Measurements from ENCODE around the gene FRRS1L. TPM values are rescaled to one million over a fixed set of nuclear protein-coding genes. Genes with fewer than 3 reads are reported as not detected.

The FRRS1L gene
- total RNA-seq, 1 donor from 2014 or later: 12.8 TPM

DNA sequence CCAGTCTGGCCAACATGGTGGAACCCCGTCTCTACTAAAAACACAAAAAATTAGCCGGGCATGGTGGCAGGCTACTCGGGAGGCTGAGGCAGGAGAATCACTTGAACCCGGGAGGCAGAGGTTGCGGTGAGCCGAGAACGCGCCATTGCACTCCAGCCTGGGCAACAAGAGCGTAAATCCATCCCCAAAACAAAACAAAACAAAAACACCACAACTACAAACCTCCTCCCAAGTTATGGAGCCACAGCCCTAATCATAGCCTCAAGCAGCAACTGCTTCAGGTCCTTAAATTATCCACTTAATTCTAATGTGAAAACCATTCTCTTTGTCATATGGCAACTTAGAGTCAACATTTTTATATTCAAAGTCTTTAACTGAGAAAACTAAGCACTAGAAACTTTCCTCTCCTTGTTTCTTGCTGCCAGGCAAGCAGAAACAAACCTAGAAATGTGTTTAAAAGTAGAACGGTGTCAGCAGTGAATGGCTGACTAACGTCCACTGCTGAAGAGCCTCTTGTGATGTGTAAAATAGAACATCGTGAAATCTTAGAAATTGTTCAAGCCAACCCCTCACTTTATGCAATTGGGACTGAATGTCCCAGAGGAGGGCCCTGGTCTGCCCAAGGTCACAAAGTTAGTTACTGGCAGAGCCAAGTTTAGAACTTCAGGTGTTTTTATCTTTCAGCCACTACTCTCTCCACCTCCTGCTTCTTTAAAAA lies 53.0 kb downstream of the FRRS1L start:
- no peak for ATAC-seq
- intact Hi-C loops (cut with DNase I): no loop called here
- DNase-seq (ENCODE audit: low spot score): no peak

DNA sequence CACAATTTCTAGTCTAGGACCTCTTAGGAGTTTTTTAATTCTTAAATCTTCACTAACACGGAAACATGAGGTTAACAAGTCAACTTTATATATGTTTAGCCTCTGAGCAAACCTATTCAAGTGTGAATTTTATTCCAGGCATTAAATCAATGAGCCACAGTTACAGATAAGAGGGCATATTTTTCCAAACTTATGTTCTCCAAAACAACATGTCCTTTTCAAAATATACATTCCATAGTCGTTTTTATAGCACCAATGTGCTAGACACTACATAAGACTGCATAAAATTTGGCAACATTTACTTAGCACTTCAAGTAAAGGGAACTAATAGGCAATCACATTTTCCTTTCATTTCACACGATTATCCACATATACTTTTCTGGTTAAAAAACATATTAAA lies 53.8 kb downstream of the FRRS1L start:
- intact Hi-C loops (cut with DNase I): no loop called here
- DNase-seq (ENCODE audit: low spot score) (no peak), ATAC-seq (no peak)

DNA sequence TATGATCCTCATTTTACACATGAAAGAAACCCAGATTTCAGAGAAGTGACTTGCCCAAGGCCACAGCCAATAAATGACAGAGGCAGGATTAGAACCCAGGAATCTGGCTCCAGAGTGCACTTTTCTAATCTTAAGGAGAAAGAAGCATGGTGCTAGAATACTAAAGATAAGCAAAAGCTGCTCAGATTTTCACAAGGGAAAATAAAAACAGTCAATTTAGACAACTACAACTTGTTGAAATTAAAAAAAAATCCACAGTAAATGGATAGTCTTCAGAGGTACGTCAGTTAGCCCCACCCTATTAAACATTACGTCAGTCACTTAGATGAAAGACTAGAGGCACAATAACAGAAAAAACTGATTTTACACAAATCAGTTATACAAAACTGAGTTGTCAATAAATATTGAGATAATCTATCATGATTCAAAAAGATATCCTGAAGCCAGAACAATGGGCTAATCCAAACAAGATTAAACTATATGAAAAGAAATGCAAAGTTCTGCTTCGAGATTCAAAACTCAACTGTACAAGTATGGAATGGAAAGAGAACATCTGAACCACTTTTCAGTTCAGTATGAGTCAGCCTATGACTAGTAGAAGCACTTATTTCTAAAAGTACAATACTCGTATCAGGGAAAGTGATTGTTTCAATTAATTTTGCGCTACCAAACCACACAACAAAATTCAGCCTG lies 56.6 kb downstream of the FRRS1L start:
- intact Hi-C loops (cut with DNase I): no loop called here
- DNase-seq (ENCODE audit: low spot score) (no peak), ATAC-seq (peak; percentile 80)

DNA sequence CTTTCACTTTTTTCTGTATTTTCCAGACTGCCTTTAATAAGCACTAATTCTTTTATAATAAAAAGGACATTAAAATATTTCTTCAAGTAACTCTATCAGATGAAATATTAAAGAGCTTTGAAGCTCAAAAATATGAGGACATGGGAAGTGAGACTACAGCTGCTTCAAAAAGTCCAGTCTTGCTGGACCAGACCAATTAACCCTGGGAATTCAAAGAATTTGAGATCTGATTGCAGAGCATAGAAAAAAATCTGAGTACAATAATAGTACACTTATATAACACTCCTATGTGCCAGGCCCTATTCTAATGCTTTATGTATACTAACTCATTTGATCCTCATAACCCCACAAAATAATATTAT lies 57.1 kb downstream of the FRRS1L start:
- intact Hi-C loops (cut with DNase I): no loop called here
- ATAC-seq: no peak
- no peak for DNase-seq (ENCODE audit: low spot score)

DNA sequence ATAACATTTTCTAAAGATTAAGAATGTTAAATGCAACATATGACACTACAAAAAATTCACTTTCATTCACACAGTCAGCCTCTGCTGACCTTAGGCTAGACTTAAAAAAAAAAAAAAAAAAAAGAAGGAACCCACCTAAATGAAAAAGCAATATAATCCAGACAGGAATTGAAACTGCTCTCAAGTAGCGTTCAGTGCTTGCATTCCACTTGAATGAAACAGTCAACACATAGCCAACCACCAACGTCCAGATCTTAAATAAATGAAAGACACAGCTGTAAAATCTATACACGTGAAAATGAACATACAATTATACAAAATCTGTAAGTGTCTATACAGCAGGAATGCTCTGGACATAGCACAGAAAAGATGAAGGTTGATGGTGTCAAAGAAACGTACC lies 58.7 kb downstream of the FRRS1L start:
- ATAC-seq (no peak), DNase-seq (ENCODE audit: low spot score) (no peak)
- intact Hi-C loops (cut with DNase I): no loop called here

DNA sequence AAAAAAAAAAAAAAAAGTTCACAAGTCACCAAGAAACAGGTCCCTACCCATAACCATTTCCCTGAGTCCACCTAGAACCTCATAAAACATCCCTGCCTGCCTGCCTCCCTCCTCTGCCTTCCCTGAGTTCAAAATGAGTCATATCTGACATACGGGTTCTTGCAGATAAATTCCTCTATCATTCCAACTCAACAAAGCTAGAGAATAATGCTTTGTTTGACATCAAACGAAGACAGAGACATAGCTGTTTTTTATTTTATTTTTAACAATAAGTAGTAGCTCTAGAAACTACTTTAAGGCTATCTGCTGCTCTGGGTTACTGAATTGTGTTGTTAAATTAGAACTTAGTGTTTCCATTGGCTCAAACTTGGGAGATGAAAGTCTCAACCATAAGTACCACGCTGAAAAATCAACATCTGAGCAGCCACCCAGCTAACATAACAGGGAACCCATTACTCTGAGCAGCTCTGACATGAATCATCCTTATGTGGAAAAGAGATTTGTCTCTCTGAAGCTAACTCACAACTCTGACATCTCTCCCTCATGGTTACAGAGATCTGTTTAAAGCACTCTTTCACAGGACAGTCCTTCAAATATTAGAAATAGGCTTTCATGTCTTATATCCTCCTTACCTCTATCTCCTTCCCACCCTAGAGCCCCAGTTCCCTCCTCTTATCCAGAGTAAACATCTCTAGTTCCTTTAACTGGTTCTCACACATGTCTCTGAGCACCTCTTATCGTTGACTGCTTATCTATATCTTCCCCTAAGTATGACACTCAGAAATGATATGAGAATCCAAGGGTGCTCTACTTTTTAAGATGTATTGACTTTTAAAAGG lies 59.4 kb downstream of the FRRS1L start:
- intact Hi-C loops (cut with DNase I): no loop called here
- no peak for ATAC-seq
- no peak for DNase-seq (ENCODE audit: low spot score)

DNA sequence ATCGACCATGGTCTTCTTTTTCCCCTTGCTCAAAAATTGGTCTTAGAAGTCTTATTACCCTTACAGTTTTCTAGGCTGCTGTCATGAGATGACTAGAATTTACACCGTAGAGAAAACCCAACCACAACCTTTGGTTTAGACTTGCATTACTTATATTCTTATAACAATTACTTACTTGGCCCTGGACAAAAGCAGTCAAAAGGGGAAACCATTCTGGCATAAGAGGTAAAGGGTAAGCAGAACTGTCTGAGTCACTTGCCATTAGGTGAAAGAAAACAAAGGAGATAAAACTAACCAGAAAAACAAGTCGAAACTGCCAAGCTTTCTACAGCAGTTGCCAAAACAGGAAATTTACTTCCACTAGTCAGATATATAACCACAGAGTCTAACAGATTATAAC lies 65.2 kb downstream of the FRRS1L start:
- no peak for DNase-seq (ENCODE audit: low spot score)
- no peak for ATAC-seq
- intact Hi-C loops (cut with DNase I): no loop called here

DNA sequence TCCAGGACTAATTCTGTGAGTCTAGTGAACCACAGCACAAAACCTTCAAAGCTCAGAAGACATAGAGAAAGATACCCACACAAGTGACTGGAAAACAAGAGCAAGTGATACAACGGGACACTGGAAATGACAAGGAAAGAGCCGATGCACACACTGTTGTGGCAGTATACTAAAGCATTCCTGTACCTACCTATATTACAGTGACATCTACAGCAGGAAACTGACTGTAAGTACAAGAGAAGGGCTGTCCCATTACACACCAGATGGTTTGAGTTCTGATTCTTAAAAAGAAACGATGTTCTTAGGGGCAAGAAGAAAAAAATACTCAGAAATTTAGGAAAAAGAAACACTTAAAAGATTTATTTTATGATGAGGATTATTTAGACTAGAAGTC lies 65.8 kb downstream of the FRRS1L start:
- ATAC-seq (no peak), DNase-seq (ENCODE audit: low spot score) (no peak)
- intact Hi-C loops (cut with DNase I): no loop called here

DNA sequence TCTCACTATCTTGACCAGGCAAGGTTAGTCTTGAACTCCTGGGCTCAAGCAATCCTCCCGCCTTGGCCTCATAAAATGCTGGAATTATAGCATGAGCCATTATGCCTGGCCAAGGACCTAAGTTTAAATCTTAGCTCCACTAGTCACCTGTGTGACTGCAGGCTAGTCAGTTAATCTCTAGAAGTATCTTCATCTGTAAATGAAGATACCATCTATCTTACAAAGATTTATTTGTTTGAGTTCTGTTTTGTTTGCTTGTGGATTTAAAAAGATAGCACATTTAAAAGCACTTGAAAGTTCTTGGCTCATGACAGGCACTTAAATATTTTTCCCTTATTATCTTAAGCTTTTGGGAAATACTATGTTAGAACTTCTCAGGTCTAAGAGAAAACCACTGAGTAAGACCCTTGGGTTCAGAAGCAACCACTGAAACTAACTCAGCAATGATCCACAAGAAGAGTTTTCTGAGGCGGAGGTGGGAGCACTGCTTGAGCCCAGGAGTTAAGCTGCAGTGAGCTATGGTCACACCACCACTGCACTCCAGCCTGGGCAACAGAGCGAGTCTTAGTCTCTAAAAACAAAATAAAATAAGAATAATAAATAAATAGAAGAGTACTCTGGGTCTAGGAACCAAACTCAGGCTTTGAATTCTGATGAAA lies 66.4 kb downstream of the FRRS1L start:
- no peak for ATAC-seq
- DNase-seq (ENCODE audit: low spot score): no peak
- intact Hi-C loops (cut with DNase I): no loop called here

DNA sequence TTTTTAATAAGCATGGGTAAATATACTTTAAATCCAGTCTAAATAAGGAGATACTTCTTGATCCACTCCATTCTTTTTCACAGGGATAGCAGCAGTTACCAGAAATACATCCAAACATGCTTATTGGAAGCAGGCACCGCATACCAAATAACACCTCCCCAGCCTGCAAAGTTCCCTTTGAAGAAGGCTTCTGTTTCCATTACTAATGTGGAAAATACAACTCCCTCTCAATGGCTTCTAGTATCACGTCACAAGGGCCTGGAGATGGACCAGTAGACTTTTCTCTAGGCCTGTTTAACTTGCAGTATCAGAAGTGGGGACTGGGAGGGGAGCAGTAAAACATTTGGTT lies 68.1 kb downstream of the FRRS1L start:
- DNase-seq (ENCODE audit: low spot score) (no peak), ATAC-seq (peak; percentile 65)
- intact Hi-C loops (cut with DNase I): no loop called here

DNA sequence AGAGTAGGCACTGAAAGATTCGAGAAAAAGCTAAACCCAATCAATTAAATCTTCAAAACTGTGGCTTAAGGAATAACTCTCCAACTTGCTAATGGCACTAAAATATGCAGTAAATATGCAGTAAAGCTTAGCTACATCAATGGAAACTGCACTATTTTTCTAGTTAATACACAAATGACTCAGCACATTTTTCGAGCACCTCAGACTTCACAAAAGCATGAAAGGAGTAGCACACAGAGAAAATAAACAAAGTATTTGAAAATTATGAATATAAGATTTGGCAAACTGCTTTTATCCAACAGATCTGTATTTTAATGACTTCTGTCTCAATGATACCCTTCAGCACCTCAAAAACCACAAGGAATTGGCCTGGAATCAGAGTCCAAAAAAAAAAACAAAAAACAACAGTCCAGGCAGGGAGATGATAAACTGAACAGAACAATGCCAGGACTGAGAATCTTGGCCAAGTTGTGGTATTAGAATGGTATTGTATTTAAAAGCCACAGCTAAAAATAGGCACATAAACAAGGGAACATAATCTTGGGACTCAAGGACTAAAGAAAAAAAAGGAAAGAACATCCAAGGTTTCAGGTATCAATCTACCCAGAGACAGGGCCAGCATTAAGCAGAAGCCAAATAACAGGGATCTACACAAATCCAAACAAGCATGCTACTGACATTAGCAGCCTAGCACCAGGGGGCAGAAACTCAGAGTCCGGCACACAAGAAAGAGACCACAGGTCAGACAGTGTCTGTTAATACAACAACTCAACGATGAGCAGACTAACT lies 68.7 kb downstream of the FRRS1L start:
- intact Hi-C loops (cut with DNase I): no loop called here
- ATAC-seq (peak; percentile 82), DNase-seq (ENCODE audit: low spot score) (no peak)

DNA sequence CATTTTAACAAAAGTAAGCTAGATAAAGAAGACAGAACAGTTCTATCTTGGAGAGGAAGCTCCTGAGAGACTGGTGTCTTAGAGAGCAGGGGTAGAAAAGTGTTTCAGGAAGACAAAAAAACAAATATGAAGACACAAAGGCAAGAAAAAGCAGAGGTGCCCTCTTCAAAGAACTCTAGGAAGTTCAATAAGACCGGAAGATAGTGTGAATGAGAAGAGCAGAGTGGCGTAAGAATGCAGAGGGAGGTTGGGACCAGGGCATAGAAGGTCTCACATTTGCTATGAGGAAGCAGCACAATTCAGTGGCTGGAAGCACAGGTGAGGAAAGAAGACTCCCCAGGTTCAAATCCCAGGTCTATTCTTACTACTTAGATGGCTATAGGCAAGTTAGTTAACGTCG lies 69.9 kb downstream of the FRRS1L start:
- DNase-seq (ENCODE audit: low spot score) (no peak), ATAC-seq (no peak)
- intact Hi-C loops (cut with DNase I): no loop called here

DNA sequence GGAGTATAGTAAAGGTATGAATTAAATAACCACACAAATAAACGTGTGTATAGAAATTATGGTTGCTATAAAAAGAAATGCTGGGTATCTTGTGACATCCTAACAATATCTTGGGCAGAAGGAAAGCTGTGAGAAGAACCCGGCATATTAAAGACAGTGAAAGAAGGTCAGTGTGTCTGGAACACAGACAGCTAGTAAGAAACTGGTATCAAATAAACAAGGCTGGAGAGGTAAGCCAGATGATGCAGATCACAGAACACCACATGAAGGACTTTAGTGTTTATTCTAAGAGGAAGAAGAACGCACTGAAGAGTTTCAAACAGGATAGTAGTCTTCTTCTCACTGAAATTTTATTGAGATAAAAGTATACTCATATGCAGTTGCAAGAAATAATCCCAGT lies 71.7 kb downstream of the FRRS1L start:
- intact Hi-C loops (cut with DNase I): no loop called here
- no peak for DNase-seq (ENCODE audit: low spot score)
- no peak for ATAC-seq

DNA sequence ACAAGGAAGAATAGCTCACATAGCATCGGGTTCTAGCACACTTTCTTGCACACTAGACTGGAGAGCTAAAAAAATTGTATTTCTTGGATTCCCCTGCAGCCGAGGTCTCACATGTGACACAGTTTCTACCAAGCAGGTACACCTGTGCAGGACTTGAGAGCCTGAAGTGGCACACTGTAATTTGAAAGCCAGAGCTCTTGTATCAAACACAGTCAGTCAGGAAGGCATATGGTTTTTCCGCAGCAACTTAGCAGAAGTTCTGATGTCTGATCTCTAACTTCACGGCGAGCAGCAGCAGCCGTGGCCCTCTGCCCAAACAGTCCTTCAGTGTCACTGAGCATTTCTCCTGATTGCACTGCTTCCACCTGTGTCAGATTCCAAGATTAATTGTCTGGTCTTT lies 72.8 kb downstream of the FRRS1L start:
- ATAC-seq (no peak), DNase-seq (ENCODE audit: low spot score) (no peak)
- intact Hi-C loops (cut with DNase I): no loop called here

DNA sequence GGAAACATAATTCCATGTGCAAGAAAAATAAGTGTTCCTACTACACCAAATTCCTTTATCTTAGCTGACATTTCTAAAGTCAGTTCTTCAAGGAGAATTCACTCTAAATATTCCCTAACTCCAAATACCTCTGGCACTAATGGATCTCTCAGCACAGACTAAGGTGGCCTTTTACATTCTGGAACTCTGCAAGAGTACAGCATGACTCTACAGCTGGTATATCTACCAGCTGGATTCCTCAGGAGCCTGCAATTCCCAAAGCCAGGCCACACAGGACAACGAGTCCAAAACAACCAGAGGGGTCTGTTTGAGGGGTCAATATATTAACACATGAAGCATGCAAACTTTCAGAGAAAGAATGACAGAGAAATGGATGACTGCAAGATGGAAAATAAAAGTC lies 74.5 kb downstream of the FRRS1L start:
- no peak for DNase-seq (ENCODE audit: low spot score)
- intact Hi-C loops (cut with DNase I): no loop called here
- ATAC-seq: no peak

DNA sequence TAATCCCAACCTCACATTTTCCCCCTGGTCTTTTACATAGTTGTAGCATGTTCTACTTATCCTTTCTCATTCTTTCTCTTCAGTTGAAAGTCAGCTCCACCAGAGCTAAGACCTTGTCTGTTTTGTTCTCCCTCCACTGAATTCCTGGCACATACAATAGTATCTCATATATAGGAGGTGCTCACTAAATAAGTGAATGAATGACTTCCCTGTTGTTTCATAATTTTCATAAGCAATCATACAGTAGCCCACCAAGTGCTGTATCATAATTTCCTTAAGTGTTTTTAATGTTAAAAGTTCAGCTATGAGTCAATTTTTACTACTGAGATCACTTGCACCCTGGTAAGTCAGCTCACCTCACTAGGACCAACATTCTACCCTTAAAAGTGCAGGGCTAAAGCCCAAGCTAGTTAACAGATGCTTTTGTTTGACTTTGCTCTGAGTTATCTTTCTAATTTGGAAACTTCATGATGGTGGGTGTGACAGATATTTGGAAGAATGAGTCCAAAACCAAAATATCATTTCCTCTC lies 74.9 kb downstream of the FRRS1L start:
- DNase-seq (ENCODE audit: low spot score) (no peak), ATAC-seq (no peak)
- intact Hi-C loops (cut with DNase I): no loop called here

DNA sequence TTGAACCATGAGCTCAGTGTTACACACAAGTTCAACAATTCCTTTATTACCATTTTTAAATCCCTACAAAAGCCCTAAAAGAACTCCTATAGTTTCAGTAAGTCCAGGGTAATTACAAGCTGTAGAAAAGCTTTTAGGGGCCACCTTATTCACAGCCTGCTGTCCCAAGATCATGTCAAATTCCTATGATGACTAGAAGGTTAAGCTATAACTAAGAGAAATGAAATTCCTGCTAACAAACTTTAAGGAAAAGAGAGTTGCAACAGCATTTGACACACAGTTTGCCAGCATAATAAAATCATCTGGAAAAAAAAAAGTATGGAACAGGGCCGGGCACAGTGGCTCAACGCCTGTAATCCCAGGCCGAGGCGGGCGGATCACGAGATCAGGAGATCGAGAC lies 78.8 kb downstream of the FRRS1L start:
- DNase-seq (ENCODE audit: low spot score) (no peak), ATAC-seq (no peak)
- intact Hi-C loops (cut with DNase I): no loop called here

DNA sequence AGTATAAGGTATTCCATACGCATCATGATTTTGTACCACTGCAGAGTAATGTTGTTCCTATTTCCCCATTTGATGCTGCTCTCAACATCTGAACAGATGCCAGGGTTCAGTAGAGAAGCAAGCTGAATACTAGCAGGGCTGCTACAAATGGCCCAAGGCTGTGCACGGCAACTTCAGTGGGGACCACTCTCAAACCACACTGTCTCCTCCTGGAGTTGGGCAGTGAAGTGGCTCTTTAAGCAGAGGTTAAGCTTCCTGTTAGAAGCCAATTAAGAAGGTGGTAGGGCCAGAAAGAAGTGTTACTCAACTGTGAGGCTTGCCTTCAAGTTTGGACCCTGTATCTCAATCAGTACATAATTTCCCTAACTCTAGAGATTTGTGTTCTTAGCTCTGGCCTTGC lies 79.3 kb downstream of the FRRS1L start:
- intact Hi-C loops (cut with DNase I): no loop called here
- DNase-seq (ENCODE audit: low spot score): no peak

DNA sequence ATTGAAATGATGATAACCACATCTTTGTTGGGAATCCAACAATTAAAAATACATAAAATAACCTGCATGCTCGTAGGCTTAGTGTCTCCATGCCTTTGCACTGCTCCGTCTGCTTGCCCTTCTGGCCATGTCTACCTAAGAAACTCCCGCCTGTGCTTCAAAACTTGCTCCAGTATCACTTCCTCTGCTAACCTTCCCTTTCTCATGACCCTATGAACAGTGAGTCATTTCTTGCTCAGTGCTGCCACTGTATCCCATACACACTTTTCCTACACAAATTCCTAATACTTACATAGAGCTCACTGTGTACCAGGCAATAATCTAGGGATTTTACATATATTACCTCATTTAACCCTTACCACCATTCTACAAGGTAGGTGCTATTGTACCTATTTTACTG lies 80.8 kb downstream of the FRRS1L start:
- no peak for ATAC-seq
- intact Hi-C loops (cut with DNase I): no loop called here

More for the DNA sequence above, 79.3 kb downstream of the FRRS1L start:
- no peak for ATAC-seq

More for the DNA sequence above, 80.8 kb downstream of the FRRS1L start:
- DNase-seq (ENCODE audit: low spot score): no peak
